ENCODE measurements around the gene BAG2.

Gene BAG2

GRCh38 chr6:57201718-57202117 is 29.6 kb downstream of the BAG2 start:
- no peak for TF ChIP-seq CTCF (IDR thresholded peaks at IDR 0.05)
- H3K36me3 ChIP-seq = no peaks in the 10 kb centered on the region
- peak overlapping the region in 1 of 2 donors; percentile 3 for H3K27ac ChIP-seq
- no peak for DNase-seq
- no peaks in the 10 kb centered on the region for H3K27me3 ChIP-seq
- H3K4me1 ChIP-seq = peaks cover 0 to 40% (median 8%) of the 10 kb centered on the region in 4 donors
- intact Hi-C loops (cut with DNase I; ENCODE audit: low total_unique reads) = no loop called here
- no peaks in the 10 kb centered on the region for H3K9me3 ChIP-seq
- H3K4me3 ChIP-seq = no peak overlapping the region

GRCh38 chr6:57205550-57206328 is 33.6 kb downstream of the BAG2 start:
- H3K27me3 ChIP-seq = no peaks in the 10 kb centered on the region
- intact Hi-C loops (cut with DNase I; ENCODE audit: low total_unique reads) = no loop called here
- no peaks in the 10 kb centered on the region for H3K9me3 ChIP-seq
- no peak for TF ChIP-seq CTCF (IDR thresholded peaks at IDR 0.05)
- peaks cover 0 to 33% (median 0%) of the 10 kb centered on the region in 4 donors for H3K4me1 ChIP-seq
- H3K27ac ChIP-seq = peak overlapping the region in 1 of 2 donors; percentile 23
- no peak overlapping the region for H3K4me3 ChIP-seq
- no peak for DNase-seq
- no peaks in the 10 kb centered on the region for H3K36me3 ChIP-seq

- intact Hi-C loops (cut with DNase I; ENCODE audit: low total_unique reads) = no loop called here
Measured at GRCh38 chr6:57207141-57207540, 35.0 kb downstream of the BAG2 start.

GRCh38 chr6:57207872-57208271 is 35.7 kb downstream of the BAG2 start:
- Histone ChIP-seq H3K36me3 (no peaks in the 10 kb centered on the region), H3K27ac (no peak overlapping the region), H3K4me1 (peaks cover 0 to 44% (median 0%) of the 10 kb centered on the region in 4 donors), H3K9me3 (no peaks in the 10 kb centered on the region), H3K27me3 (no peaks in the 10 kb centered on the region), H3K4me3 (no peak overlapping the region)
- no peak for DNase-seq
- intact Hi-C loops (cut with DNase I; ENCODE audit: low total_unique reads) = no loop called here
- no peak for TF ChIP-seq CTCF (IDR thresholded peaks at IDR 0.05)

More at GRCh38 chr6:57207141-57207540, 35.0 kb downstream of the BAG2 start:
- TF ChIP-seq CTCF (IDR thresholded peaks at IDR 0.05) = no peak
- H3K27me3 ChIP-seq = no peaks in the 10 kb centered on the region
- no peak overlapping the region for H3K27ac ChIP-seq
- H3K4me1 ChIP-seq = peaks cover 0 to 44% (median 0%) of the 10 kb centered on the region in 4 donors
- no peaks in the 10 kb centered on the region for H3K9me3 ChIP-seq
- DNase-seq = no peak
- no peak overlapping the region for H3K4me3 ChIP-seq
- H3K36me3 ChIP-seq = no peaks in the 10 kb centered on the region

GRCh38 chr6:57209030-57209429 is 36.9 kb downstream of the BAG2 start:
- intact Hi-C loops (cut with DNase I; ENCODE audit: low total_unique reads) = no loop called here

More at GRCh38 chr6:57209030-57209429, 36.9 kb downstream of the BAG2 start:
- DNase-seq = no peak
- H3K4me1 ChIP-seq = peaks cover 0 to 48% (median 0%) of the 10 kb centered on the region in 4 donors
- no peak for TF ChIP-seq CTCF (IDR thresholded peaks at IDR 0.05)
- no peak overlapping the region for H3K4me3 ChIP-seq
- no peaks in the 10 kb centered on the region for H3K36me3 ChIP-seq
- H3K27ac ChIP-seq = peak overlapping the region in 1 of 2 donors; percentile 31
- H3K27me3 ChIP-seq = no peaks in the 10 kb centered on the region
- H3K9me3 ChIP-seq = no peaks in the 10 kb centered on the region

All from tibial artery (tissue), 4 donors.